HCT116 (cell line): ENCODE results near the gene HJURP. TPM values are rescaled to one million over a fixed set of nuclear protein-coding genes. Genes with fewer than 3 reads are reported as not detected.

Source experiments
- ATAC-seq: fragments of 200-7000 bp; cut with Tn5 transposase; 2 replicates; pipeline ENCODE4 v1.9.1; 2020; ENCODE audit warnings: mild to moderate bottlenecking, moderate library complexity
- BruUV-seq: library from RNA; stranded (reverse); fragments of 400-500 nt; replicated peaks from 2 replicates; lab custom pipeline; 2021; lab: Mats Ljungman, UMichigan
- CTCF ChIA-PET: fragments of 300-600 bp; sonication (Branson Sonifier 250); formaldehyde crosslinking; loops from one replicate; lab custom pipeline; 2021; ENCODE audit warnings: antibody characterized with exemption; lab: Charles Lee
- POLR2A ChIA-PET: fragments of 300-600, 350-600 bp; sonication (Branson Sonifier 250); formaldehyde crosslinking; loops from one replicate; lab custom pipeline; 2021; ENCODE audit warnings: antibody characterized with exemption; lab: Charles Lee
- RAD21 ChIA-PET, 2 experiments: fragments of 300-600 bp; sonication (Branson Sonifier 250); formaldehyde crosslinking; loops; one replicate each; lab custom pipeline; 2023; ENCODE audit warnings: low total read pairs in 2 of 2; ENCODE audit not compliant: uncharacterized antibody in 2 of 2, unreplicated experiment in 2 of 2, low non-redundant PET in 1 of 2; lab: Charles Lee
- DNase-seq: peaks from one replicate; pipeline ENCODE4 v3.0.0-alpha.2; 2010; ENCODE audit warnings: low read depth, low spot score
- H2AFZ ChIP-seq: fragments of 200-600 bp; shearing (Covaris generic), sonication (generic); 2 replicates; pipeline ENCODE4 v1.6.1; 2017; ENCODE audit warnings: low read depth, mixed run types, mixed read lengths, antibody characterized with exemption, low read length; ENCODE audit not compliant: poor library complexity, severe bottlenecking
- H3K27ac ChIP-seq: 2 replicates; pipeline ENCODE4 v1.5.1; 2012; ENCODE audit warnings: low read depth, low read length
- H3K27me3 ChIP-seq: fragments of 200-600 bp; sonication (generic); 2 replicates; pipeline ENCODE4 v1.6.1; 2016; ENCODE audit warnings: mixed run types, low read length, mixed read lengths; ENCODE audit not compliant: insufficient read depth
- H3K36me3 ChIP-seq, 2 experiments: fragments of 200-500 bp in 1 of 2; fragments of 200-600 bp in 1 of 2; sonication (Bioruptor generic) in 1 of 2; sonication (generic) in 1 of 2; 2 replicates each; pipeline versions ENCODE4 v1.5.1 to v1.6.1; 2014 to 2016; ENCODE audit warnings: low read length in 2 of 2, inconsistent platforms in 1 of 2, mixed read lengths in 1 of 2, mixed run types in 1 of 2; ENCODE audit not compliant: insufficient read depth in 2 of 2, control insufficient read depth in 1 of 2
- H3K4me1 ChIP-seq, 2 experiments: fragments of 200-600 bp in 1 of 2; sonication (generic) in 1 of 2; 2 replicates each; pipeline versions ENCODE4 v1.5.1 to v1.6.1; 2012 to 2017; ENCODE audit warnings: low read length in 2 of 2, inconsistent platforms in 1 of 2, mild to moderate bottlenecking in 1 of 2, mixed read lengths in 1 of 2, mixed run types in 1 of 2, moderate library complexity in 1 of 2; ENCODE audit not compliant: insufficient read depth in 2 of 2, control insufficient read depth in 1 of 2
- H3K4me2 ChIP-seq: fragments of 200-600 bp; sonication (generic); 2 replicates; pipeline ENCODE4 v1.6.1; 2017; ENCODE audit warnings: mixed run types, low read length, mixed read lengths
- H3K4me3 ChIP-seq, 2 experiments: fragments of 200-600 bp in 1 of 2; sonication (generic) in 1 of 2; replicated peaks in 1 of 2; 2 replicates each; pipeline ENCODE4 v1.5.1; 2011 to 2016; ENCODE audit warnings: low read length in 2 of 2, control low read depth in 1 of 2, low read depth in 1 of 2, mild to moderate bottlenecking in 1 of 2, mixed read lengths in 1 of 2, mixed run types in 1 of 2
- H3K79me2 ChIP-seq: fragments of 200-600 bp; sonication (generic); 2 replicates; pipeline ENCODE4 v1.6.1; 2017; ENCODE audit warnings: mild to moderate bottlenecking, mixed run types, low read length, moderate library complexity, mixed read lengths; ENCODE audit not compliant: insufficient read depth
- H3K9ac ChIP-seq: fragments of 200-600 bp; sonication (generic); 2 replicates; pipeline ENCODE4 v1.6.1; 2016; ENCODE audit warnings: low read length, mixed read lengths
- H3K9me2 ChIP-seq: fragments of 200-600 bp; sonication (generic), shearing (Covaris generic); 2 replicates; pipeline ENCODE4 v1.6.1; 2017; ENCODE audit warnings: mixed run types, mild to moderate bottlenecking, moderate library complexity; ENCODE audit not compliant: insufficient read depth
- H3K9me3 ChIP-seq, 2 experiments: fragments of 200-500 bp in 1 of 2; fragments of 200-600 bp in 1 of 2; sonication (Bioruptor generic) in 1 of 2; sonication (generic) in 1 of 2; 2 replicates each; pipeline ENCODE4 v1.6.1; 2014 to 2017; ENCODE audit warnings: low read length in 2 of 2, mixed read lengths in 2 of 2, inconsistent platforms in 1 of 2, low read depth in 1 of 2, mild to moderate bottlenecking in 1 of 2, mixed run types in 1 of 2, moderate library complexity in 1 of 2; ENCODE audit not compliant: control insufficient read depth in 1 of 2, insufficient read depth in 1 of 2
- H4K20me1 ChIP-seq: fragments of 200-600 bp; sonication (generic), shearing (Covaris generic); 2 replicates; pipeline ENCODE4 v1.6.1; 2017; ENCODE audit warnings: mixed run types, mild to moderate bottlenecking, moderate library complexity; ENCODE audit not compliant: insufficient read depth
- CBX3 ChIP-seq: IDR thresholded peaks from 2 replicates; pipeline ENCODE4 v1.6.1; 2012; ENCODE audit warnings: low read depth
- EGR1 ChIP-seq: IDR thresholded peaks from 2 replicates; pipeline ENCODE4 v1.6.1; 2012; ENCODE audit warnings: low read depth
- ELF1 ChIP-seq: IDR thresholded peaks from 2 replicates; pipeline ENCODE4 v1.6.1; 2012; ENCODE audit warnings: low read depth, borderline replicate concordance
- EZH2 ChIP-seq: fragments of 200-600 bp; sonication (generic); IDR thresholded peaks from 2 replicates; pipeline ENCODE4 v1.6.1; 2017; ENCODE audit warnings: antibody characterized with exemption, mixed run types
- EZH2phosphoT487 ChIP-seq: fragments of 200-600 bp; IDR thresholded peaks from 2 replicates; pipeline ENCODE4 v1.6.1; 2018; ENCODE audit warnings: antibody characterized with exemption, borderline replicate concordance
- FOSL1 ChIP-seq: IDR thresholded peaks from 2 replicates; pipeline ENCODE4 v1.6.1; 2012; ENCODE audit warnings: low read depth
- JUND ChIP-seq: IDR thresholded peaks from 2 replicates; pipeline ENCODE4 v1.6.1; 2012
- POLR2A ChIP-seq: IDR thresholded peaks from 2 replicates; pipeline ENCODE4 v1.7.0; 2011; ENCODE audit warnings: borderline replicate concordance; ENCODE audit not compliant: insufficient read depth, insufficient read length; ENCODE audit errors: extremely low read depth
- RAD21 ChIP-seq: IDR thresholded peaks from 2 replicates; pipeline ENCODE4 v1.6.1; 2012; ENCODE audit warnings: low read depth, mild to moderate bottlenecking
- SP1 ChIP-seq: IDR thresholded peaks from 2 replicates; pipeline ENCODE4 v1.6.1; 2012; ENCODE audit warnings: low read depth
- TCF7L2 ChIP-seq: IDR thresholded peaks from 2 replicates; pipeline ENCODE4 v1.7.0; 2011; ENCODE audit warnings: borderline replicate concordance, inconsistent platforms; ENCODE audit not compliant: insufficient read depth, insufficient read length; ENCODE audit errors: extremely low read depth
- YY1 ChIP-seq: IDR thresholded peaks from 2 replicates; pipeline ENCODE4 v1.6.1; 2011; ENCODE audit warnings: low read length, low read depth, moderate library complexity, mild to moderate bottlenecking; ENCODE audit not compliant: insufficient replicate concordance; ENCODE audit errors: extremely low read depth
- intact Hi-C: fragments of 100-400 bp; cut with micrococcal nuclease; formaldehyde crosslinking; loops from 2 replicates; pipeline ENCODE4 v1.10.0; 2022
- total RNA-seq: library from RNA; stranded (reverse); gene quantifications from one replicate; pipeline ENCODE4 v1.2.1, GENCODE V29; 2021; ENCODE audit not compliant: unreplicated experiment
- TF ChIP-seq, protein P1 (sequence below): IDR thresholded peaks from 2 replicates; pipeline ENCODE4 v1.6.1; 2012
- TF ChIP-seq, protein P2 (sequence below): IDR thresholded peaks from 2 replicates; pipeline ENCODE4 v1.6.1; 2012
- TF ChIP-seq, protein P3 (sequence below): IDR thresholded peaks from 2 replicates; pipeline ENCODE4 v1.6.1; 2011; ENCODE audit warnings: mild to moderate bottlenecking, low read length, moderate library complexity; ENCODE audit not compliant: insufficient replicate concordance; ENCODE audit errors: extremely low read depth
- TF ChIP-seq, protein P4 (sequence below): IDR thresholded peaks from 2 replicates; pipeline ENCODE4 v1.6.1; 2012; ENCODE audit warnings: low read depth
- TF ChIP-seq, protein P5 (sequence below), 3 experiments: fragments of 200-600 bp in 1 of 3; sonication (generic) in 1 of 3; IDR thresholded peaks in 2 of 3; conservative IDR thresholded peaks in 1 of 3; 2 replicates each; pipeline ENCODE4 v1.5.1; 2012 to 2017; ENCODE audit warnings: low read depth in 2 of 3, low read length in 2 of 3, antibody characterized with exemption in 1 of 3, borderline replicate concordance in 1 of 3, control low read depth in 1 of 3, mild to moderate bottlenecking in 1 of 3, mixed read lengths in 1 of 3, mixed run types in 1 of 3, moderate library complexity in 1 of 3; ENCODE audit not compliant: insufficient read depth in 1 of 3

HJURP gene
- total RNA-seq, 1 experiment from 2014 or later, result 64.1 TPM

DNA sequence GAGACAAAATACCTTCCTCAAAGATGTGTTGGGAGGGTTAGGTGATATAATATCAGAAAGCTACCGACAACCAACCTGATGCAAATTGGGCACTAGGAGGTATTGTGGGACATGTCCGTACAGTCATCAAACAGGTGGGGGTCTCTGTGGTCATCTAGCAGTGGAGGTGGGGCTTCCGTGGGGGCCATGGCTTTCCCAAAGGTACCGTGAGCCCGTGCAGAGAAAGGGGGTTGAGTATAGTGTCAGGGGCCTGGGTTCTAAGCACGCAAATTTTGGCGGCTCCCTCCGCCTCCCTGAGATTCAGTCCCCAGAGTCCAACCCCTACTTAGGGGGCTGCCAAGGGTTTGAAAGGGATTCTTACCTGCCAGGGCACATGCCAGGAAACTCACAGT, 32.6 kb downstream of the HJURP start:
- Histone ChIP-seq H2AFZ (no peak overlapping the region), H3K27me3 (no peaks in the 10 kb centered on the region), H3K4me3 (no peak overlapping the region), H3K4me1 (no peaks in the 10 kb centered on the region), H3K79me2 (no peaks in the 10 kb centered on the region), H3K9ac (no peak overlapping the region), H3K9me3 (no peaks in the 10 kb centered on the region), H3K9me2 (no peaks in the 10 kb centered on the region), H3K36me3 (no peaks in the 10 kb centered on the region), H3K27ac (no peak overlapping the region), H4K20me1 (no peaks in the 10 kb centered on the region), H3K4me2 (no peak overlapping the region)
- ChIA-PET POLR2A (no interaction called here), CTCF (no interaction called here), RAD21 (no interaction called here)
- TF ChIP-seq, protein P1, sequence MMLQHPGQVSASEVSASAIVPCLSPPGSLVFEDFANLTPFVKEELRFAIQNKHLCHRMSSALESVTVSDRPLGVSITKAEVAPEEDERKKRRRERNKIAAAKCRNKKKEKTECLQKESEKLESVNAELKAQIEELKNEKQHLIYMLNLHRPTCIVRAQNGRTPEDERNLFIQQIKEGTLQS, result no peak
- TF ChIP-seq, protein P2, sequence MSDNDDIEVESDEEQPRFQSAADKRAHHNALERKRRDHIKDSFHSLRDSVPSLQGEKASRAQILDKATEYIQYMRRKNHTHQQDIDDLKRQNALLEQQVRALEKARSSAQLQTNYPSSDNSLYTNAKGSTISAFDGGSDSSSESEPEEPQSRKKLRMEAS, result no peak
- TF ChIP-seq JUND (no peak), RAD21 (no peak), EZH2phosphoT487 (no peak), TCF7L2 (no peak), EGR1 (no peak), EZH2 (no peak), FOSL1 (no peak), ELF1 (no peak), CBX3 (no peak), SP1 (no peak), YY1 (no peak), POLR2A (no peak)
- TF ChIP-seq, protein P3, sequence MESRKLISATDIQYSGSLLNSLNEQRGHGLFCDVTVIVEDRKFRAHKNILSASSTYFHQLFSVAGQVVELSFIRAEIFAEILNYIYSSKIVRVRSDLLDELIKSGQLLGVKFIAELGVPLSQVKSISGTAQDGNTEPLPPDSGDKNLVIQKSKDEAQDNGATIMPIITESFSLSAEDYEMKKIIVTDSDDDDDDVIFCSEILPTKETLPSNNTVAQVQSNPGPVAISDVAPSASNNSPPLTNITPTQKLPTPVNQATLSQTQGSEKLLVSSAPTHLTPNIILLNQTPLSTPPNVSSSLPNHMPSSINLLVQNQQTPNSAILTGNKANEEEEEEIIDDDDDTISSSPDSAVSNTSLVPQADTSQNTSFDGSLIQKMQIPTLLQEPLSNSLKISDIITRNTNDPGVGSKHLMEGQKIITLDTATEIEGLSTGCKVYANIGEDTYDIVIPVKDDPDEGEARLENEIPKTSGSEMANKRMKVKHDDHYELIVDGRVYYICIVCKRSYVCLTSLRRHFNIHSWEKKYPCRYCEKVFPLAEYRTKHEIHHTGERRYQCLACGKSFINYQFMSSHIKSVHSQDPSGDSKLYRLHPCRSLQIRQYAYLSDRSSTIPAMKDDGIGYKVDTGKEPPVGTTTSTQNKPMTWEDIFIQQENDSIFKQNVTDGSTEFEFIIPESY, result no peak
- TF ChIP-seq, protein P4, sequence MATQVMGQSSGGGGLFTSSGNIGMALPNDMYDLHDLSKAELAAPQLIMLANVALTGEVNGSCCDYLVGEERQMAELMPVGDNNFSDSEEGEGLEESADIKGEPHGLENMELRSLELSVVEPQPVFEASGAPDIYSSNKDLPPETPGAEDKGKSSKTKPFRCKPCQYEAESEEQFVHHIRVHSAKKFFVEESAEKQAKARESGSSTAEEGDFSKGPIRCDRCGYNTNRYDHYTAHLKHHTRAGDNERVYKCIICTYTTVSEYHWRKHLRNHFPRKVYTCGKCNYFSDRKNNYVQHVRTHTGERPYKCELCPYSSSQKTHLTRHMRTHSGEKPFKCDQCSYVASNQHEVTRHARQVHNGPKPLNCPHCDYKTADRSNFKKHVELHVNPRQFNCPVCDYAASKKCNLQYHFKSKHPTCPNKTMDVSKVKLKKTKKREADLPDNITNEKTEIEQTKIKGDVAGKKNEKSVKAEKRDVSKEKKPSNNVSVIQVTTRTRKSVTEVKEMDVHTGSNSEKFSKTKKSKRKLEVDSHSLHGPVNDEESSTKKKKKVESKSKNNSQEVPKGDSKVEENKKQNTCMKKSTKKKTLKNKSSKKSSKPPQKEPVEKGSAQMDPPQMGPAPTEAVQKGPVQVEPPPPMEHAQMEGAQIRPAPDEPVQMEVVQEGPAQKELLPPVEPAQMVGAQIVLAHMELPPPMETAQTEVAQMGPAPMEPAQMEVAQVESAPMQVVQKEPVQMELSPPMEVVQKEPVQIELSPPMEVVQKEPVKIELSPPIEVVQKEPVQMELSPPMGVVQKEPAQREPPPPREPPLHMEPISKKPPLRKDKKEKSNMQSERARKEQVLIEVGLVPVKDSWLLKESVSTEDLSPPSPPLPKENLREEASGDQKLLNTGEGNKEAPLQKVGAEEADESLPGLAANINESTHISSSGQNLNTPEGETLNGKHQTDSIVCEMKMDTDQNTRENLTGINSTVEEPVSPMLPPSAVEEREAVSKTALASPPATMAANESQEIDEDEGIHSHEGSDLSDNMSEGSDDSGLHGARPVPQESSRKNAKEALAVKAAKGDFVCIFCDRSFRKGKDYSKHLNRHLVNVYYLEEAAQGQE, result no peak
- TF ChIP-seq, protein P5, sequence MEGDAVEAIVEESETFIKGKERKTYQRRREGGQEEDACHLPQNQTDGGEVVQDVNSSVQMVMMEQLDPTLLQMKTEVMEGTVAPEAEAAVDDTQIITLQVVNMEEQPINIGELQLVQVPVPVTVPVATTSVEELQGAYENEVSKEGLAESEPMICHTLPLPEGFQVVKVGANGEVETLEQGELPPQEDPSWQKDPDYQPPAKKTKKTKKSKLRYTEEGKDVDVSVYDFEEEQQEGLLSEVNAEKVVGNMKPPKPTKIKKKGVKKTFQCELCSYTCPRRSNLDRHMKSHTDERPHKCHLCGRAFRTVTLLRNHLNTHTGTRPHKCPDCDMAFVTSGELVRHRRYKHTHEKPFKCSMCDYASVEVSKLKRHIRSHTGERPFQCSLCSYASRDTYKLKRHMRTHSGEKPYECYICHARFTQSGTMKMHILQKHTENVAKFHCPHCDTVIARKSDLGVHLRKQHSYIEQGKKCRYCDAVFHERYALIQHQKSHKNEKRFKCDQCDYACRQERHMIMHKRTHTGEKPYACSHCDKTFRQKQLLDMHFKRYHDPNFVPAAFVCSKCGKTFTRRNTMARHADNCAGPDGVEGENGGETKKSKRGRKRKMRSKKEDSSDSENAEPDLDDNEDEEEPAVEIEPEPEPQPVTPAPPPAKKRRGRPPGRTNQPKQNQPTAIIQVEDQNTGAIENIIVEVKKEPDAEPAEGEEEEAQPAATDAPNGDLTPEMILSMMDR (IDR thresholded peaks at IDR 0.05 in 2 of 3, conservative IDR thresholded peaks at IDR 0.05 in 1 of 3; ENCODE audit: borderline replicate concordance in 1 of 3, insufficient read depth in 1 of 3, low read depth in 2 of 3, low read length in 2 of 3), result no peak
- BruUV-seq, result no TSS peak
- DNase-seq, result no peak
- intact Hi-C loops, result no loop called here
- ATAC-seq, result no peak
